NCI-H1092 treated with DMSO at 0.1 percent for 48 hours (cell line): ENCODE data around the gene OR4D9.

ENCODE experiments used
- DNase-seq: peaks from one replicate; lab custom pipeline; 2025; lab: John Stamatoyannopoulos, UW

The OR4D9 gene

DNA sequence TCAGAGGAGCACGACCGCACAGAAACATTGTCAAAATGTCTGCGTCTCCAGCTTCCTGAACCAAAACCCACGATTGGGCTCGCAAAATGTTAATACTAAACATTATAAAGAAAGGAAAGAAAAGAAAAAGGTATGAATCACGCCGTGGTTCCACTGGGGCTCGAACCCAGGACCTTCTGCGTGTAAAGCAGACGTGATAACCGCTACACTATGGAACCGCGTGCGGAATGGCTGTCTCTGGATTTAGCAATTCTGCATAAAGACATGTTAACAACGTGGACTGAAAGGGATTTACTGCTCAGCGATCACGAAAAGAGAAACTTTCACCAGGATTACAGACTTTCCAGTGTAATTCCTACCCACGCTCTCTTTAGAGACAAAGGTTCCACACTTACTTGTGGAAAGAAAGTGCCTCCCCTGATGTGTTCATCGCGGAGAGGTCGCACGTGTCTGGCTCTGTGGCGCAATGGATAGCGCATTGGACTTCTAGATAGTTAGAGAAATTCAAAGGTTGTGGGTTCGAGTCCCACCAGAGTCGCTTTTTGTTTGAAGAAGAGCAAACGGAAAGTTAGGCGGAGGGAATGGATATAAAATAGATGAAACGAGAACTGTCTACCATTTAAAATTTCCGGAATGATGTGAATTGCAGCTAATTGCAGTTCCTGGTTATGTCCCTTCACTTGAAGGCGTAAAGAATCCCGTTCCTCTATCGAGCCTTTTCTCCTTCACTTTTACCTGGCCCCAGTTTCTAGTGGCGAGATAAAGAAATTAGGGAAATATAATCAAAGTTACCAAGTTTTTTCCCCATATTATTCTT is 39.7 kb downstream of the OR4D9 start:
- DNase-seq, result peak; percentile 95

DNA sequence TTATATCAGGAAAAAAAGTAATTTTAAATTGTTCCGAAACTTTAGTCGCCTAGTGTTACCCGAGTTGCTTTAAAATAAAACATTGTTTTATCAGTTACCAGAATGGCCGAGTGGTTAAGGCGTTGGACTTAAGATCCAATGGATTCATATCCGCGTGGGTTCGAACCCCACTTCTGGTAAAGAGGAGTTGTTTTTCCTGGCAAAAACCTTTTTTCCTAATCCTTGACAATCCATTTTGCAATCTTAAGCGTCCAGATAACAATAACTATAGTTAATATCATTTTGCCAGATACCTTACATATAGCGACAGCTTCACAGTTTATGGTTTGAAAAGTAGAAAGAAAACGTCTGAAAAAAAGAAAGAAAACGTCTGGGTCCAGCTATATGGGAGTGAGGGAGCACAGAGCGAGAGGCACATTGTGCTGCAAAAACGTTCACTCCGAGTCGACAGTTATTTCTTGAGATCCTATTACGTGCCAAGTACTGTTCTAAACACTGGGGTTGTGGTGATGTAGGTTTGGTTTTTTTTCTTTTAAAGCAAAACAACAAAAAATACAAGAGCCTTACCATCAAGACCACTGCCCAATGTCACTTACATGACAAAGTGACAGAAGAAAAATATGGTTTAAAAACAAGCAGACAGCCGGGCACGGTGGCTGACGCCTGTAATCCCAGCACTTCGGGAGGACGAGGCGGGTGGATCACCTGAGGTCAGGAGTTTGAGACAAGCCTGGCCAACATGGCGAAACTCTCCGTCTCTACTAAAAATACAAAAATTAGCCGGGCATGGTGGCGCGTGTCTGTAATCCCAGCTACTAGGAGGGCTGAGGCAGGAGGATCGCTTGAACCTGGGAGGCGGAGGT is 40.6 kb downstream of the OR4D9 start:
- DNase-seq, result no peak

DNA sequence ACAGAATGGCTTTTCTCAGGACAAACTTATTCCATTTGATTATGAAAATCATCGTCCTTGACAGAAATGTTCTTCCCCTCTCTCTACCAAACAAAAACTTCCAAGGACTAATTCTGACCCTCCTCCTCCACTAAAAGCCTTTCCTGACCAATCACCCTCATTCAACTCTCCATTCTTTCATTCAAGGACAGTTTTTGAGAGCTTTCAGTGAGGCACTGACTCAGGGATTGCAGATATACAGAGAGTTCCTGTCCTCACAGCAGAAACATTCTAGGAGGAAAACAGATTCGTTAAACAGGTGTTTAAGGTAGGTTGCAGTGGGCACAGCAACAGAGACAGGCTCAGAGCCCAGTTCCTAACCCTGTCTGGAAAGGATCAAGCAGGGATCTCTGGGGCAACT is 41.5 kb downstream of the OR4D9 start:
- DNase-seq, result no peak

DNA sequence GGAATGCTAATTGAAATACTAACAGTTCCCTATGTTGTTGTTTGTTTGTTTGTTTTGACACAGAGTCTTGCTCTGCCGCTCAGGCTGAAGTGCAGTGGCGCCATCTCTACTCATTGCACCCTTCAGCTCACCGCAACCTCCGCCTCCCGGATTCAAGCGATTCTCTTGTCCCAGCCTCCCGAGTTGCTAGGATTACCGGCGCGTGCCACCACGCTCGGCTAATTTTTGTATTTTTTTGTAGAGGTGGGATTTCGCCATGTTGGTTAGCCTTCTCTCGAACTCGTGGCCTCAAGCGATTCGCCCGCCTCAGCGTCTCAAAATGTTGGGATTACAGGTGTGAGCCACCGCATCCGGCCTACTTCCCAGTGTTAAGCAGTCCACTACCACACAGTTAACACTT is 42.0 kb downstream of the OR4D9 start:
- no peak for DNase-seq

DNA sequence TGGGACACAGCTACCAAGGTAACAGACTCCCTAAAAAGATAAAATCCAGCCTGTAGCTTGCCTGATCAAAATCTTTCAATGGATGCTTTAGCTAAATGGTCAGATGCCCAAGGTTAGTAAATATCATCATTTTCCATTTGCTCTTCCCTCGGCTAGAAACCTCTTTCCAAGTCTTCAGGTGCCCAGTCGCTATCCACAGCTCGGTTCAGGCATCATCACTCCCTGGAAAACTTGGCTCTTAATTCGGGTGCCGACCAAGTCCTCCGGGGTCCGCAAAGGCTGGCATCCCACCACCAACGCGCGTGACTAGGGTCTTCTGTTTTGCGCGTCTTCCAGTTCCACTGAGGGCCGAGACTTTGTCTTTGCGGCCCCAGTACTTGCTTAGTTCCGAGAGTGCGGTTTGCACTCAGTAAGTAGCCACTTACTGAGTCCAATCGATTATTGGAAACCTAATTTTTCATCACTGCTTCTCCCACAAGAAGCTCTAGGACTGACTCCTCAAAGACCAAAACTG is 44.3 kb downstream of the OR4D9 start:
- DNase-seq, result no peak

DNA sequence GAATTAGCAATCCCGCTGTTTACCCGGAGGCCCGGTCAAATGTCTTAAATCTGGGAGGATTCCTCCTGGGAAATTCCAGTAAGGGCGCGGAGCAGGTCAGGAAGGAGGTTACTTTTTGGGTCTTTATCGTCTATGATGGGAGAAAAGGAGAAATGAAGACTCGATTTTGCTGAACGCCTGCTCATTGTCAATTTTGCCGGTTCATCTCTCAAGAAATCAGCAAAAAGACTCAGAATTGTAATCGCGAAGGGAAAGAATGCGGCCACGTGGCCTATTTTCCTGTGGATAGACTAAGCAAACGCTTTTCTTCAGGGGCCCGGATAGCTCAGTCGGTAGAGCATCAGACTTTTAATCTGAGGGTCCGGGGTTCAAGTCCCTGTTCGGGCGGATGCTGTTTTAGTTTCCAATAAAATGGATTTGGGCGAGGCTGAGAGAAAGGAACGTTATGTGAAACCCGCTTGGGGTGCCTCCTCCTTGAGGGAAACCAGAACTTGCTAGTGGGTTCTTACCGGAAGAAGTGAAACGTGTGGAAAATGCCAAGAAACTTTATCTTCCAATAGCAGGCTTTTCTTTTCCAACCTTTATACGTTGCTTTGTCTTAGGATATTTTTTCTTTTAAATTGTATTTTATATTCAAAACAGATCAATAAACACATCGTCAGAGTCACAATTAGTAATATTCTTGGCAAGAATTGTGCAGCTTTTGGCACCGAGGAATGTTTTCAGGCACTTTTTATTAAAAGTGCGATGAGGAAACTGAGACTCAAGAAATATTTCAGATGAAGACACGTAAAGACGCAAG is 45.0 kb downstream of the OR4D9 start:
- peak; percentile 31 for DNase-seq

DNA sequence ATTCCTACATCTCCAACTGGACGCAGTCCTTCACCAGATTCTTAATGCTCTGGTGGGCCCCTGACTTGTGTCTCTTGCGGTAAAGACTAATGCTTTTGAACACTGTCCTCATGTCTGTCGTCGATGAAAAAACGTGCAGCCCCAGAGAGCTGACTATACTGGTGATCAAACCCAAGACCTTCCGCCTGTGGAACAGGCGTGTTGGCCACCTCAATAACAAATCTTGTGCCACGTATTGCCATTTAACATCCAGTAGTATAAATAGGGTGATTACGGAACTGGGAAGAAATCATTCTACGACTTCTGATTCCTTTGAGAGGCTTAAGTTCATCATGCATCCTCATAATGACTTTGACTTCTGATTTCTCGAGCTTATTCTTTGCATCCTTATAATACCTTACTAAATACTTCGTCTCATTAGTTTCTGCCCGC is 45.6 kb downstream of the OR4D9 start:
- peak; percentile 42 for DNase-seq

DNA sequence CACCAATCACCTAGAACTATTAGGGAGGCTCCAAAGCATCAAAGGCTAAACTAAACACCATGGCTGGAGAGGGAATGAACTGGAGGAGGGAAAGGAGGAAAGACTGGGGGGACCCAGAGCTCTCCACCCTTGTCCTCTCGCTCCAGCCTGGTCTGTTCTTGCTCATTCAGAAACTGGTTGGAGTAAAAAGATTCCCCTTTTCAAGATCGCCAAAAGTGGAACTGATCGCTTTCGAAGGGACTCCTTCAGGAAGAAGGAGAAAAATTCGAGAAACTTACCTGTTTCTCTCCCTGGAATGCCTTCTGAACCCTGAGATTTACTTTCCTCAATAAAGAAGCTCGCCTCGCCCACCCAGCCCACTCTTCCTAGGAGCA is 46.9 kb downstream of the OR4D9 start:
- no peak for DNase-seq

DNA sequence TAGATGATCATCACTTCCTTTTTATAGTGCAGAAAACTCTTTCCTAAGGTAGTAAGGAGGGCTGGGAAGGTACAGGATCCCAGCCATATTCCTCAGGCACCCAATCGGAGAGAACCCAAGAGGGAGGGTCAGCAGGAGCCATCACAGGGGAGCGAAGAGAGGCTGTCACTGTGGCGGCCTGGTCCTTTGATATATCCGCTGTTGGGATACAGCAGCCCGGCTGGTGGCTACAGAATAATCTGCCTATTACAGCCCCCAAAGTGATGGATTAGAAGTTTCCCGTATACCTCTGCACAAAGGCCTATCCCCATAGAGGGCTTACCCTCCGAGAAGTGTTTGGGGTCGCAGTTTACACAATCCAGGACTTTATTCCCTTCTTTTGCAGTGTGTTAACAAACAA is 48.5 kb downstream of the OR4D9 start:
- no peak for DNase-seq

DNA sequence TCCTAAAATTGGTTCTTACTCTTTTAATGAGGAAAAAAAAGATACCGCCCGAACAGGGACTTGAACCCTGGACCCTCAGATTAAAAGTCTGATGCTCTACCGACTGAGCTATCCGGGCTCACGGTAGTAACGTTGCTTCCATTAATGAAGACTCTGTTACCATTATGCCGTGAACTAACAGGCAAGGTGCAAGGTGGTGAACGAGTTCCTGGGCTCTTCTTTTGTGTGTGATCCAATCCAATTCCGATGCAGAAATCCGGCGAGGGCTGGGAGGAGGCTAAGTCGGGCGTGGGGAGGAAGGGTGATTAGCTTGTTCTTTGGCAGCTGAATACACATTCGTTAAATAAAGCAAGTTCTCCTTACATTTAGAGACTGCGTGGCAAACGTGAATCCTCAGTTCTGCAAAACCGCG is 49.0 kb downstream of the OR4D9 start:
- peak; percentile 79 for DNase-seq

DNA sequence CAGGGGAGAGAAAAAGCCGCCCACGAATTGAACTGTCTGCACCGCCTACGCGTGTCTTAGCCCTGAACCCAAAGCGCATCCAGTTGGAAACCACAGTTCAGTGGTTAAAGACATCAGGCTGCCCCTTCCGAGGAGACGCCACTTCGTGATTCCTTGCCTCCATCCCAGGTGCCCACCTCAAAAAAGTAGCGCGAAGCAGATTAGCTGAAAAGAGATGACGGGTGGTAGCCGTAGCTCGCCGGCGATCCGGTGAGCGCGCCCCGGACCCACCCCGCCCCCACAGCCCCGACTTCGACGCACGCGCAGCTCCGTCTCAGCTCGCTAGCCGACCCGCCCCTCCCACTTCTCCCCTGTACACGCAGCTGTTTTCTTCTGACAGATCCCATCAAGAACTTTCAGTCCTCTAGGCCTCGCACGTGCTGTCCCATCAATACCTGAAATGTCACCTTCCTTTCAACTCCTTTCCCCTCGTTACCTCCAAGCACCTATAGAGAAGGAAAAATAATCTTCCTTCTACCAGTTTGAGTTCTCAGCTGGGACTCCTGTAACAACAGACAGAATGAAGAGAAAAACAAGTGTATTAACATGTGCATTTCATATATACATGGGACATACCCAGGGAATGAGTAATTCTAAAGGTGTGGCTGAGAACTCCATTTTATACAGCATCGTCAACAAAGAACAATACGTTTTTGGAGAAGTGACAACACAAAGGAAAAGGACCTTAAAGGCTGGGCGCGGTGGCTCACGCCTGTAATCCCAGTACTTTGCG is 49.5 kb downstream of the OR4D9 start:
- DNase-seq, result peak; percentile 87

DNA sequence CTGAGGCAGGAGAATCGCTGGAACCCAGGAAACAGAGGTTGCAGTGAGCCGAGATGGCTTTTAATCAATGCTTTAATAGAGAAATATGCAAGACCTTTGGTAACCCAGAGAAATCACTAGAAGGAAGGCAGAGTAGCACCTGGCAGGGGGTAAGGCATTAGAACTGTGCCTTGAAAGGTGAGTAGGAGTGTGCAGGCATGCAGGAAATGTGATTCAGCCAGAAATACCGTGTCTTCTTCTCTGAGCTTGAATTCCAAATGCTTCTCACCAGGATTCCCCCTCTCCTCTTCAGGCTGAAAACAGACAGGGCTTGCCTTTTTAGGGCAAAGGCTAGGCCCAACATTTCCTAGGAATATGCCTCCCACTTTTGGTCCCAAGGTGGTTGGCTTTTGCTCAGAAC is 51.0 kb downstream of the OR4D9 start:
- DNase-seq, result no peak
